GM18951 (cell line): Measurements from ENCODE around the gene KMT5B.
A peak's percentile ranks its signal among the peaks of the same experiment; 100 is the strongest.

Experiments
- POLR2A ChIP-seq: IDR thresholded peaks from 4 replicates; pipeline ENCODE4 v1.6.1; 2011; ENCODE audit warnings: mild to moderate bottlenecking; ENCODE audit not compliant: insufficient read length, insufficient read depth; ENCODE audit errors: extremely low read depth
- in situ Hi-C: fragments of 300-500 bp; cut with MboI; formaldehyde crosslinking; loops from one replicate; pipeline ENCODE4 v1.12.0; 2022; ENCODE audit warnings: low sequenced_read_pairs, mixed read lengths, inconsistent platforms; ENCODE audit not compliant: unreplicated experiment

Gene KMT5B

DNA sequence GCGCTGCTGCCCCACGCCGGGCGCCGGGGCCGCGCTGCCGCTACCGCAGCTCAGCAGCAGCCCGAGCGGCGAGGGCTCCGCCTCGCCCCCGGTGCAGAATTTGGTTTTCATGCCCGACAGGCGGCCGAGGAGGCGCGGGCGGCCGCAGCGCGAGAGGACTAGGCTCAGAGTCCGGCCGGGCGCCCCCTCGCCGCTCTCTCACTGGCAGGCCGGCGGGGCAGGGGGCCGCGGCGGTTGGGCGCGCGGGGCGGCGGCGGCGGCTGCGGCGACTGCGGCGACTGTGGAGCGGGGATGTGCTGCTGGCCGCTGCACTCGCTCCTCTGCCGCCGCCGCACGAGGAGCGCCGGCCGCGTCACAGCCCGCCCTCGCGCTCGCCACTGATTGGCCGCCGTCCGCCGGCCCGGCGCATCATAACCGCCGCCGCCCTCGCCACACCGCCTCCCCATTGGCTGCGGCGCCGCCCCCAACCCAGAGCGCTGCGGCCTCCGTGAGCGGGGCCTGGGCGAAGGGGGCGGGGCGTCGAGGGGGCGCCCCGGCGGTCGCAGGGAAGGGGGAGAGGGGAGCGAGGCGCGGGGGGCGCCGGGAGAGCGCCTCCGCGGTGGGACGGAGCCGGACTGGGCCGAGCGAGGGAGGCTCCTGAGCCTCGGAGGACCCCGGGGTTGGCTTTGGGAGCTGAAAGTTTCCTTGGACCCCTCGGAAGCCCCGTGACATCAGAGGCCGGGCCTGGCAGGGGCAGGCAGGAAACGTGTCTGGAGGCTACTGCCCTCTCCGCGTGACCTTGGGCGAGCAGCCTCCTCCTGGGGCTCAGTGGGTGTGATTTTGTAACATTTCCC, 91.8 kb downstream of the KMT5B start, which contains the start of gene CHKA:
Gene CHKA, minus strand, starts transcription at position 322 of the 833 bp plus-strand sequence. Its CDS starts 211 bp downstream, at position 111.
- in situ Hi-C loops = no loop called here
- TF ChIP-seq POLR2A = peak; percentile 79

DNA sequence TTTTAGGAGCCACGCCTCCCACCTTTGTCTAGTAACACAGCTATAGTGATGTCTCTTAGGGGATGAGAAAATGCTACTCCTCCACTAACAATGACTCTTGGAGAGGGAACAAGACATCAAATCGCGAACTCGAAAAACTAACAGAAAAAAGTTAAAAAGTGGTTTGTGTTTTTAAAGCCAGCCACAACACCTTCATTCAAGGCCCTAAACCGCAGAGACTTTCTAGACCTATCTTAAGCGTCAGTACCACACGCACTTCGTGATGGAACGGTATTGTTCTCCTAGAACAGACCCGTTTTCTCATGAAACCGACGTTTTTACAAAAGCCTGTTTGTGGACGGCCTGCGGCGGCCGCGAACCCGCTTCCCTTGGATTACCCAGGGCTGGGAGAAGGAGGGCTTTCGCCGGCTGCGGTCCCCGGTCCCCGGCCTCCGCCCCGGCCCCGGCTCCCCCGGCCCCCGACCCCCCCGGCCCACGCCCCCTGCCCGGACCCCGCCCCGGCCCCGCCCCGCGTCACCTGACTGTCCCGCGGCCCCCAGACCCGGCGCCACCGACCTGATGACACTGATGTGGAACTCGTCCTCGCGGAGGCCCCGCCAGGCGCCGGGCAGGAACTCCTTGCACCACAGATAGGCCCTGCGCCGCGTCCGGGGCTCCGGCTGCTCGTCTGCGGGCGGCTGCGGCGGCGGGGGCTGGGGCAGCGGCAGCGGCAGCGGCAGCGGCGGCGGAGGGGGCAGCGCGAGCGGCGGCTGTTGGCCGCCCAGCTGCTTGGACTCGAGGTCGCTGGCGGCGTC, 92.6 kb downstream of the KMT5B start:
- in situ Hi-C loops = no loop called here
- no peak for TF ChIP-seq POLR2A

DNA sequence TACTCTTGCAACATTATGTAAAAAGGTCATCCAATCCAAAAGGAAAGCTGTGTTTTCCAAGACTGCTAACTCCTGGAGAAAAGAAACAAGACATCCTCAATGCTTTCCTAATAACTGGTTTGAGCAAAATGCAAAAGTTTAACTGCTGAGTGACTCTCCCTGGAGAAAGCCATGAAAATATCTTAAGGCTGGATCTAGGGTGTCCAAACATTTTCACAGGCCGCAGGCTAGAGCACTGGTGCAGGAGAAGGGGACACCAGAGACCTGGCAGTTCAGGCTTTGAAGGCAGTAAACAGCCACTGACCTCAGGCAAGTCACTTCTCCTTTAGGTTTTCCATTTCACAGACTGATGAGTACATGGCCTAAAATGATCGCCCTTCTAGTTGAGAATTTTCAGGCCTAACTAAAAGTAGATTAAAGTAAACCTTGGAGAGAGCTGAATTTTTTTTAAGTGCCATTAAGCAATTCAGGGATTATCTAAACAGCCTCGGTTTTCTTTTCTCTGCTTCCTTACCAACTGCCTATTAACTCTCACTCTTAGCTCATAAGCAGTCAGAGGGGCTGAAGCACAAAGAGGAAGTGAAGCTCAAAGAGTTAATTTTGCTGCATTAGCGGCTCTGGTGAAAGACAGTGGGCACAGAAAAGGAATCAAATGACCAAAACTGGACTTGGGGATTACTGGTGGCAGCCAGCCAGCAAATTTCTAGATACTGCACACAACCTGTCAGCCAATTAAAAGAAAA, 94.2 kb downstream of the KMT5B start:
- in situ Hi-C loops = no loop called here
- TF ChIP-seq POLR2A = no peak

DNA sequence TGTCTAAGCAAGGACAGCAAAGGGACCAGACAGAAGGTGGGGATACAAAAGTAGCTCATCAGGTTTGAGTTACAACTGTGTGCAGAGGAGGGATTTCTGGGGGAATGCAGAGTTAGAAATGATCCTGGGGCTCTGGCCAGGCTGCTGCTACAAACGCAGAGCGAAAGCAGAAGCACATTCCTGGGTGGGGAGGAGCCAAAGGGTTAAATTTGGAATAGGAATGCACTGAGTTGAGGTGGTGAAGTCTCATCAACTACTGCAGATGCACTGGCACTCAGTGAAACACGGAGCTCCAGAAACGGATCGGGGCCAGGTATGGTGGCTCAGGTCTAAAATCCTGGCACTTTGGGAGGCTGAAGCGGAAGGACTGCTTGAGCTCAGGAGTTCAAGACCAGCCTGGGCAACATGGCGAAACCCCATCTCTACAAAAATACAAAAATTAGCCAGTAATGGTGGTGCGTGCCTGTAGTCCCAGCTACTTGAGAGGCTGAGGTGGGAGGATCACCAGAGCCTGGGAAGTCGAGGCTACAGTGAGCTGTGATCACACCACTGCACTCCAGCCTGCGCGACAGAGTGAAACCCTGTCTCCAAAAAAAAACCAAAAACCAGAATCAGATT, 95.1 kb downstream of the KMT5B start:
- no peak for TF ChIP-seq POLR2A
- in situ Hi-C loops = no loop called here

DNA sequence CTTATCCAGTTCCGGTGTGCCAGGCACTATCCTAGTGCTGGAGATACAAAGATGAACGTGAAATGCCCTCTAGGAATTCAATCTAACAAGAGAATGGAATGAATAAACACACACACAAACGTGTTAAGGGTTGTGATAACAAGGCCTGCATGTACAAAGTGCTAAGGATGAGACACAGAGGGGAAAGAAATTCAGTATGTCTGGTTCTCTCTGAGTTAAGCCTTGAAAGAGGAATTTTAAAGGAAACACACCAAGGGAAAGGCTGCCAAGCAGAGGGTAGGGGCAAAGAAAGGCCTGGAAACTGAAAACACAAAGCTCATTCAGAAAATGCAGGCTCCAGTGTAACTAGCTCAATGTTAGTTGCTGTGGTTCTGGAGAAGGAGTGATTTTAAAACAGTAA, 96.1 kb downstream of the KMT5B start:
- TF ChIP-seq POLR2A = no peak
- in situ Hi-C loops = no loop called here

DNA sequence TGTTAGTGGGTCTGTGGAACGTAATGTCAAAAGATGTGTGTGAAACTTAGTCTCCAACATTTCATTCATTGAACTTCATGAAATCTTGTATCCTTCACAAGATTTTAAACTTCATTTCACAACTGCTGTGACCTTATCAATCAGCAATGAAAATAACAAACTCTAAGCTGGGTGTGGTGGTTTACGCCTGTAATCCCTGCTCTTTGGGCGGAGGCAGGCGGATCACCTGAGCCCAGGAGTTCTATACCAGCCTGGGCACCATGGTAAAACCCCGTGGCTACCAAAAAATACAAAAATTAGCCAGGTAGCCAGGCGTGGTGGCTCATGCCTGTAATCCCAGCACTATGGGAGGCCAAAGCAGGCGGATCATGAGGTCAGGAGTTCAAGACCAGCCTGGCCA, 97.0 kb downstream of the KMT5B start:
- no peak for TF ChIP-seq POLR2A
- in situ Hi-C loops = no loop called here

DNA sequence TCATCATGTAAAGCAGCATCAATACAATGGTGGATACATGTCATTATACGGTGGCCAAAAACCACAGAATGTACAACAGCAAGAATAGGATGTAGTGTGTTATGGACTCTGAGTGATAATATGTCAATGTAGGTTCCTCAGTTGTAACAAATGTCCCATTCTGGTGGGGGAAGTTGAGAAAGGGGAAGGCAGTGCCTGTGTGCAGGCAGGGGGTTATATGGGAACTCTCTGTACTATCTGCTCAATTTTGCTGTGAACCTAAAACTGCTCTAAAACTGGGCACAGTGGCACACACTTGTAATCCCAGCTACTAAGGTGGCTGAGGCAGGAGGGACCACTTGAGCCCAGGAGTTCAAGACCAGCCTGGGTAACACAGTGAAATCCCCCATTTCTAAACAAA, 97.8 kb downstream of the KMT5B start:
- TF ChIP-seq POLR2A = no peak
- in situ Hi-C loops = no loop called here

DNA sequence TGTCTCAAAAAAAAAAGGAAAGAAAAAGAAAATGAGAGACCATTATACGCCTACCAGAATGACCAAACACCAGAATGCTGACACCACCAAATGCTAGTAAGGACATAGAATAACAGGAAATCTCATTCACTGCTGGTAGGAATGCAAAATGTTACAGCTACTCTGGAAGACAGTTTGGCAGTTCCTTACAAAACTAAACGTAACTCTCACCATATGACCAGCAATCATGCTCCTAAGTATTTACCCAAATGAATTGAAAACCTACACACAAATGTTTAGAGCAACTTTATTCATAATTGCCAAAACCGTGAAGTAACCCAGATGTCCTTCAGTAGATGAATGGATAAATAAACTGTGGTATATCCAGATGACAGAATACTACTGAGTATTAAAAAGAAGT, 99.1 kb downstream of the KMT5B start:
- in situ Hi-C loops = no loop called here
- no peak for TF ChIP-seq POLR2A

DNA sequence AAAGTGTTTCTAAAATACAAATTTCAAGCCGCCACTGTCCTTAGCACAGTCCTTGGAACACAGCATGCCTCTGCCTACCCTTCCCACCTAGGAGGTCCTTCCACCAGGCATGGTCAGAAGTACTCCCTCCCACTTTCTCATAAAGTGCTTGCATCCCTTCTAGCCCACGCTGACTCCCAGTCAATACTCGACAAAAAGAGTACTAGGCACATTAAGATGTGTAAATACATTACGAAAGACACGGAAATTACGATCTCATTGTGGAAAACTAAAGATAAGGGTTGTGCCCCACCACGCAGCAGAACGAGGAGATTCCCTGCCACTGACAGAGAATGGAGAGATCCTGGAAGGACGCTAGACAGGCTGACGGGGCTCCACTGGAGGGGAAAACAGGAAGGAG, 105.4 kb downstream of the KMT5B start:
- no peak for TF ChIP-seq POLR2A
- in situ Hi-C loops = no loop called here

DNA sequence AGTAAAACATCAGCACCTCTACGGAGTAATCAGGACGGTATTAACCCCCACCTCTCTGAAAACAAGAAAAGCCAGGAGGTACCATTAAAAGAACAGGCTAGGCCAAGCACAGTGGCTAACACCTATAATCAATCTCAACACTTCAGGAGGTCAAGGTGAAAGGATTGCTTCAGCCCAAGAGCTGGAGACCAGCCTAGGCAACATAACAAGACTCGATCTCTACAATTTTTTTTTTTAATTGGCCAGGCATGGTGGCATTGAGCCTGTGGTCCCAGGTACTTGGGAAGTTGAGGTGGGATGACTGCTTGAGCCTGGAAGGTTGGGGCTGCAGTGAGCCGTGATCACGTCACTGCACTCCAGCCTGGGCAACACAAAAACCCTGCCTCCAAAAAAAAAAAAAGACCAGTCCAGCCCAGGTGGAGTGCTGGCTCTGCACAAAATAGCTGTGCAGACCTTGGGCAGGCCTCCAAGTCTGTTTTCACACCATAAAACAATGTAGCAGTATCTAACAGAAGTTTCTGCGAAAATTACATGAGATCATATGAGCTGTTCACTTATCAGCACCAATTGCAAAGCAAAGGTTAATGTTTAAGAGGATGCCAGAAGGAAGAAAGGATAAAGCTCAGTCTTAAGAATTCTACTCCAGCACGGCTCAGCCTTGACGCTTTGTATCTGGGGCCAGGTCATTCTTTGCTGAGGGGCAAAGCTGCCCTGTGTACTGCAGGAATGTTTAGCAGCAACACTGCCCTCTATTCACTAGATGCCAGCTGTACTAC, 106.7 kb downstream of the KMT5B start:
- TF ChIP-seq POLR2A = no peak
- in situ Hi-C loops = no loop called here
